ENCODE results near the gene MTIF2.
A peak's percentile ranks its signal among the peaks of the same experiment; 100 is the strongest.
"Not testable (repeated sequence)": the region's sequence is repeated elsewhere in the genome, so short reads cannot be mapped to it uniquely, and the experiment has no call there.

MTIF2 gene

GRCh38 chr2:55241582-55241981 lies 27.4 kb downstream of the MTIF2 start:
- not testable (repeated sequence) for DNase-seq

DNA sequence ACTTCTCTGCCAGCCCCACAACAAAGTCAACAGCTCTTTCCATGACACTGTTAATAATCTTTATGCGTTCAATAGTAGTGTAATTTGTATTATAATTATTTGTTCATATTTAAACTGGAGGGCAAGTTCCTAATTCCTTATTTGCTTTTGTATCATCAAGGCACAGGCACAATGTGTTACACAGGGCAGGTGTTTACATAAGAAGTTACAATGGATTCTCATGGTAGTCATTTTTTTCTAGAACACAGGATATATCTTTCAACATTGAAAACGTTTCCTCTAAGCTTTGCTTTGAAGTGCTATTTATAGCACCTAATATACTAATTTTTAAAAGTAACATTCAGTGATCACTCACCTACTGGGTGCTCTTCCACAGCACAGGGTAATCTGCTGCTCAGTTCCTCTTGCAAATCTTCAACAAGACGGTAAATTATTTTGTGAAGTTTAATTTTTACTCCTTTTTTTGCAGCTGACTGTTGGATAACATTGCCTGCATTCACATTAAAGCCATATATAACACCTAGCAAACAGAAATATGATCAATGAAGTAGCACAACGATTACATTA lies 29.3 kb downstream of the MTIF2 start:
- DNase-seq, result no peak

GRCh38 chr2:55236992-55237543 lies 32.0 kb downstream of the MTIF2 start:
- DNase-seq, result no peak

GRCh38 chr2:55235724-55236538 lies 33.1 kb downstream of the MTIF2 start:
- DNase-seq, result no peak

- DNase-seq, result no peak
Observed at GRCh38 chr2:55233658-55233940, 35.4 kb downstream of the MTIF2 start.

GRCh38 chr2:55232863-55233657 lies 36.0 kb downstream of the MTIF2 start:
- DNase-seq, result peak; percentile 55

DNA sequence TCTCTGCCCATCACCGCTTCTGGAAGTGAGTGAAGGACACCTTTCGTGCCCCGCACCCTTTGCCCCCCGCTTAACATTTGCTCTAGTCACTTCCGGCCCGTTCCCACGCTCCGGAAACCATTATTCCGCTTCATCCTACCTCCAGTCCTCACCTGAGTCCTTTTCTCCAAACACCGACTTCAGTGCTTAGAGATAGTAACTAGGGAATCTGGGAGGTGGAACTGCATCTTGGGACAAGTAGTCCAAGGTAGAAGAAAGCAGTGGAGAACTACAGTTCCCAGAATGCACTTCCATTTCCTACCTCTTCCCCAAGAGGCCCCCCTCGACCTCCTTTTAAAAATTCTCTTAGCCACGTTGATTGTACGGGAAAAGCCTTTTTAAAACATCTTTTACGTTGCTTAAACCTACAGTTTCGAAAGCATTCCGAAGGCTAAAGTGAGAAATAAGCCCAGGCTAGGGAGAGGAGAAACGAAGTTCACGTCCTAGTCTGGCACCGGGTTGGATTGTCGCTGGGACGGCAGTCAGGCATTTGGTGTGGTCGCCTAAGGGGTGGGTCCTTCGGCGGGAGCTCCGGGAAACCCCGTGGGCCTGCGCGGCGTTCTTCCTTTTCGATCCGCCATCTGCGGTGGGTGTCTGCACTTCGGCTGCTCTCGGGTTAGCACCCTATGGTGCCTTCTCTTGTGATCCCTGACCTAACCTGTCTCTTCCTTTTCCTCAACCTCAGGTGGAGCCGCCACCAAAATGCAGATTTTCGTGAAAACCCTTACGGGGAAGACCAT lies 36.8 kb downstream of the MTIF2 start, which contains the start of the genes CLHC1 and RPS27A:
CLHC1 (minus strand) TSS at position 210 of the 779 bp plus-strand sequence. CDS start 9,882 bp downstream, outside the sequence.
RPS27A (plus strand) TSS at position 605 of the 779 bp plus-strand sequence; CDS start at position 742, 137 bp downstream.
- DNase-seq, result peak; percentile 95

DNA sequence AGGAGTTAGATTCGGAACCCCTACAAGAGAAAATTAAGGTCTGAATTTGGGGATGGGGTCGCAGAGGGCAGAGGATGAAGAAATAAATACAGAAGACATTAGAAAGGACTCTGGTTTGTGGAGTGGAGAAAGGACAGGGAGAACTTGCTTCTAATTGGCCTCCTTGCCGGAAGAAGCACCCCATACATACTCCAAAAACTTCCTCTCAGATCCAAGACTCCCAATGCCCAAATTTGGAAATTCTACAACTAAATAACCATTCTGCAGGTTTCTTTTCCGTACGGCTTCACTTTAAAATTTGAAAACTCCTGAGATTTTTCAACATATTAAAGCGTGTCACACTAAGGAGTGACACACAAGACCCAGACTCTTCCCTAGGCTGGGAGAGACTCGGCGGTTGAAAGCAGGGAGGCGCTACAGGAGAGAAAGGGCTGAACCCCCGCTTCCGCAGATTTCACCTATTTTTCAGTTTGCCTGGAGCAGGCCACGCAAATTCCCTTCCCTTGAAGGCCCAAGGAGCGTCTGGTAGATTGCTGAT lies 37.4 kb downstream of the MTIF2 start:
- no peak for DNase-seq

DNA sequence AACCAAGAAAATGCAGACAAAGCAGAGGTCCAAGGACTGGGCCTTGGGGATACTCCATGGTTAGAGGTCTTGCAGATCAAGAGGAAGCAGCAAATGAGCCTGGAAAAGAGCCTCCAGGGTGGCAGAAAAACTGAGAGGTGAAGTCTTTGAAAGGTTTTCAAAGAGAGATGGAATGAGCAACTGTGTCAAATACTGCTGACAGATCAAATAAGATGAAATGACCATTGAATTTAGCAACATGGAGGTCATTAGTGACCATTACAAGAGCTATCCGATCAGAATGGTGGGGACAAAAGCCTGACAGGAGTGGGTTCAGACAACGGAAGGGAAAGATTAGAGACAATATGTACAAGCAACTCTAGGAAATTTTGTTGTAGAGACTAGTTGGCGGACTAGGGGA lies 38.5 kb downstream of the MTIF2 start:
- DNase-seq, result no peak

GRCh38 chr2:55229221-55229620 lies 39.8 kb downstream of the MTIF2 start:
- no peak for DNase-seq

GRCh38 chr2:55228226-55228563 lies 40.8 kb downstream of the MTIF2 start:
- DNase-seq, result no peak

DNA sequence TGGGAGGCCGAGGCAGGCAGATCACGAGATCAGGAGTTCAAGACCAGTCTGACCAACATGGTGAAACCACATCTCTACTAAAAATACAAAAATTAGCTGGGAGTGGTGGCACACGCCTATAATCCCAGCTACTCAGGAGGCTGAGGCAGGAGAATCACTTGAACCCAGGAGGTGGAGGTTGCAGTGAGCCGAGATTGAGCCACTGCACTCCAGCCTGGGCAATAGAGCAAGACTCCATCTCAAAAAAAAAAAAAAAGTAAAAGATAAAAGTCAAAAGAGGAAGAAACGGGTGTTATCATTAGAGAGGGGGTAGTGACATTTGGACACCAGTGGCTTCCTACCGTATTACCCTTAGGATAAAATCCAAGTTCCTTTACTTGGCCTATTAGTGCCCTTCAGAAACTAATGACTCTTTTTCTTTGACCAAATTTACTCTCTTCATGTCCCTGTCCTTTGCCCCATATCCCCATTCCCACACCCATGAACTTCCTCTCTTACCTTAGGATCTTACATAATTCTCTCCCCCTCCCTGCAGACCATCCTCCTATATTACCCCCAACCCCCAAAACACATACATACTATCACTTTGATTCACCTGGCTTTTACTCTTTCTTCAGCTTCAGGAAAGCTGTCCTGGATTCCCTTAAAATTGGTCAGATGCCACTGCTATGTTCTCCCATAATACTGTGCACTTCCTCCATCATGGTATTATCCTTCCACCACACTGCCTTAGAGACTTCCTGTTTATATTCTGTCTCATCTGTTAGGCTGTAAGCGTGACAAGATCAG lies 41.4 kb downstream of the MTIF2 start:
- not testable (repeated sequence) for DNase-seq

DNA sequence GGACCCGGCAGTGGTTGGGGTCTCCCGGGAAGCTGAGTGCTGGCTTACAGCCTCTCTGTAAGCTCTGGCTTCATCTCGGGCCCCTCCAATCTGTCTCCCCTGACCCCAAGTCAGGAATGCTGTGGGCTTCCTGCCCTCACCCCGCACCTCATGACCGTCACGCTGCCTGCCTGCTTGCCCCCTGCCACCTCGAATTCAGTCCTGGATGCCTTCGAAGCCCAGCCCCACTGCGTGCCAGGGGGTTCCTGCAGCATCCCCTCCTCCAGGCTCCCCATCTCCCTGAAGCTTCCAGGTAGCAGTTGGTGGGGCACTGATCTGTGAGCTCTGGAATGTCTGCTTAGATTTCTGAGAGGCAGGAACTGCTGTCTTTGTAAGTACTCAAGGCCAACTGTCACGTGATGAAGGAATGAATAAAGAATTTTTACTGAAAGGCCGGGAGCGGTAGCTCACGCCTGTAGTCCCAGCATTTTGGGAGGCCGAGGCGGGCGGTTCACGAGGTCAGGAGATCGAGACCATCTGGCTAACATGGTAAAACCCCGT lies 43.5 kb downstream of the MTIF2 start:
- DNase-seq, result no peak

DNA sequence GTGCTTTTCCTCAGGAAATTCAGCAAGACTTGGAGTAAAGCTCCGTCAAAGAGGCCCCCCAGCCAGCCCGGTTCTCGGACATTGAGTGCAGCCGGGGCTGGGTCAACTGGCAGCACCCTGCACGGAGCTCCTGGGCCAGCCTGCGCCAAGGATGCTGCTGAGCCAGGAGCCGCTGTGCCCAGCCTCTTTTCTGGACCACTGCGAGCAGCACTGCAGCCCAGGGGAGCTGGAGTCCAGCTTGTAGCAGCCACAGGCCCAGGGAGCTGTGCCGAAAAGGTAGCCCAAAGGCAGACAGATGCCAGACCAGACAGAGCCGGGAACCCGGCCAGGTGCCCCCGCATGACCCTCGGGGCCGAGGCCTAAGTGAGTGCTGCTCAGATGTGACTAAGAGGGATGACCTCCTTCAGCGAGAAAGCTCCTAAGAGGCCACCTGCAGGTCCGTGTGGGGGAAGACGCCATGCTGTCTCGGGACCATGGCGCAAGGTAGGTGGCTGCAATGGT lies 44.2 kb downstream of the MTIF2 start:
- no peak for DNase-seq

DNA sequence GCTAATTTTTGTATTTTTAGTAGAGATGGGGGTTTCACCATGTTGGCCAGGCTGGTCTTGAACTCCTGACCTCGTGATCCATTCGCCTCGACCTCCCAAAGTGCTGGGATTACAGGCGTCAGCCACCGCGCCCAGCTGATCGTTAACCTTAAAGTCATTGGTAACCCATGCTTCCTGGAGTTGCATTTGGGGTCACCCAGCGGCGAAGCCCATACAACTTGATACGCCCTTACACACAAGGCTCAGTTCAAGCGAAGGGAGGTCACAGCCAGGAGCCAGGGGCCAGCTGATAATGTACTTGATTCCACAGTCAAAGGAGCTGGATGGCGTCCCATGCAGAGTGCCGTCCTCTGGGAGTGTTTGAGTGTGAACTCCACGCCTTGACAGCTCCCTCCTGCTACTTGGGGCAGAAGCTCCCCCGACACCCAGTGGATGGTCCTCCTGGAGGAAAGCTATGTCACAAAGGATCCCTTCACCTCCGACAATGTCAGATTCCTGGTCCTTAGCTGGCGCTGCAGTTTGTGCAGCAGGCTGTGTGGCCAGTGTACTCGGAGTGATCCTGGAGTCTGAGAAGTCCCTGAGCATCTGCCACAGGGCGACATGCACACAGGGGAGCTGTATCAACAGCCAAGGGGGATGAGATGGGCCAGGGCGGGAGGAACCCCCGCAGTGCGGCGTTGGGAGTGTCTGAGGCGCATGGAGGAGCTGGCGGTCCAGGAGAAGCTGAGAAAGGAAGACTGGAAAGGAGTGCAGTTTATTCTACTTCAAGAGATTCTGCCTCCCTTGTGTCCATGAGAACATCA lies 44.9 kb downstream of the MTIF2 start:
- DNase-seq, result no peak

DNA sequence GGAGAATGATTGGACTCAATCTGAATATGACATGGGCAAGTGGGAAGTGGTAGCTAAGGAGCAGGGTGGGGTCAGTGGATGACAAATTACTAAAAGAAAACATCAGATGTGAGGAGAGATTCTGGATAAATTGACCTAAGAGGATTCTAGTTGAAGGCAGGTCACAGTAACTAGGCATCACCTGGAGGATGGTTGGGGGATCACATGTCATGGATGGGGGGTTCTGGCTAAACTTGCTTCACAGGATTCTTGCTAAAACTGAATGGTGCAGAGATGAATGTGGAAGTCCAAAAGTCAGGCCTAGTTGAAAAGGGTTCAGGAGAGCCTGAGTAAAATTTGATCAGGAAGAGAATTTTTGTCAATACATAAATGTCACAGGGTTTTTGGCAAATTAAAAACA lies 55.2 kb downstream of the MTIF2 start:
- no peak for DNase-seq

- DNase-seq, result no peak
Observed at GRCh38 chr2:55204950-55205349, 64.1 kb downstream of the MTIF2 start.

GRCh38 chr2:55204536-55204935 lies 64.5 kb downstream of the MTIF2 start:
- DNase-seq, result no peak

DNA sequence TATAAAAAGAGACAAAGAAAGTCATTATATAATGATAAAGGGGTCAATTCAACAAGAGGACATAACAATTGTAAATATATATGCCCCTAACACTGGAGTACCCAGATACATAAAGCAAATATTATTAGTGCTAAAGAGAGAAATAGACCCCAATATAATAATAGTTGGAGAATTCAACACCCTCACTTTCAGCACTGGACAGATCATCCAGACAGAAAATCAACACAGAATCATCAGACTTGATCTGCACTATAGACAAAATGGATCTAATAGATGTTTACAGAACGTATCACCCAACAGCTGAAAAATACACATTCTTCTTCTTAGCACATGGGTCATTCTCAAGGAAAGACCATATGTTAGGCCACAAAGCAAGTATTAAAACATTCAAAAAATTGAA lies 68.6 kb downstream of the MTIF2 start:
- DNase-seq, result no peak

DNA sequence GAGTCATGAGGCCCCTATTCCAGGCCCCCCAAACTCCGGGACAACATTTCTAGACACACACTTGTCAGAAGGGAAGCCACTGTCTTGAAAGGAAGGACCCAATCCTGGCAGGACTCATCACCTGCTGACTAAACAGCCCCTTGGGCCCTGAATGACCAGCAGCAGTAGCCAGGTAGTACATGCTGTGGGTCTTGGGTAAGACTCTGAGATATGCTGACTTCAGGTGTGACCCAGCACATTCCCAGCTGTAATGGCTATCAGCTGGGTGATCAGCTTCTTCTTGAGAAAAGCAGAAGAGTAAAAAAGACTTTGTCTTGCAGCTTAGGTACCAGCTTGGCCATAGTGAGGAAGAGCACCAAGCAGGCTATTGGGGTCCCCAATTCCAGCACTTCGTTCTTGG lies 72.5 kb downstream of the MTIF2 start:
- DNase-seq, result no peak
